Skeletal muscle tissue (tissue), 4 donors: ENCODE measurements around the gene FAM53C. TPM values are rescaled to one million over a fixed set of nuclear protein-coding genes. Genes with fewer than 3 reads are reported as not detected.

ENCODE experiments used
- H3K27ac ChIP-seq: one replicate; pipeline ENCODE4 v1.7.0; 2013; ENCODE audit warnings: mild to moderate bottlenecking, low read depth, low read length, inconsistent platforms
- H3K27me3 ChIP-seq, 3 donors: one replicate each; pipeline ENCODE4 v1.7.0; 2013; ENCODE audit warnings: low read length in 3 of 3; ENCODE audit not compliant: control insufficient read depth in 3 of 3, insufficient read depth in 3 of 3
- H3K36me3 ChIP-seq, 3 donors: one replicate each; pipeline ENCODE4 v1.7.0; 2013; ENCODE audit warnings: low read length in 3 of 3; ENCODE audit not compliant: control insufficient read depth in 3 of 3, insufficient read depth in 3 of 3
- H3K4me1 ChIP-seq, 3 donors: one replicate each; pipeline ENCODE4 v1.7.0; 2013; ENCODE audit warnings: low read length in 3 of 3, mild to moderate bottlenecking in 3 of 3; ENCODE audit not compliant: control insufficient read depth in 3 of 3, insufficient read depth in 3 of 3
- H3K4me3 ChIP-seq, 3 donors: one replicate each; pipeline ENCODE4 v1.7.0; 2013; ENCODE audit warnings: low read length in 3 of 3
- H3K9ac ChIP-seq, 3 donors: one replicate each; pipeline ENCODE4 v1.7.0; 2013; ENCODE audit warnings: low read length in 3 of 3, mild to moderate bottlenecking in 3 of 3, moderate library complexity in 2 of 3, low read depth in 1 of 3
- H3K9me3 ChIP-seq, 3 donors: one replicate each; pipeline ENCODE4 v1.7.0; 2013; ENCODE audit warnings: low read length in 3 of 3; ENCODE audit not compliant: control insufficient read depth in 3 of 3
- total RNA-seq: library from RNA; depleted of rRNA; stranded (reverse); fragments of >200 nt; gene quantifications from one replicate; pipeline ENCODE4 v1.2.3, GENCODE V29; 2014
- donor health status: Osteomylitis.

The FAM53C gene
- total RNA-seq, 1 donor from 2014 or later: 17.2 TPM

DNA sequence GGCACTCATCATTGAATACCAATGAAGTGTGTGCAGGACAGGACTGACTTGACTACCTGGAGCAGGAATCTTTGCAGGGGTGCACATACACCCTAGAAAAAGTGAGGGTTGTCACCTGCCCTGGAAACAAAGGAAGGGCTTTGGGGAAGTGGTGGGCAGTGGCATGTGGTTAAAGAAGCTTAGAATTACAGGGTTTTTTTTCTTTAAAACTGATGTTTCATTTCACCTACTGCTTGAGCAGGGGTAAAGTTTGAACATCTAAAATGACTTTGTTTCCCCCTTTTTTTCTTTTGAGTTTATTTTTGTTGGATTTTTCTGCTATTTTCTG lies 12.5 kb downstream of the FAM53C start:
- no peaks in the 10 kb centered on the region for H3K27me3 ChIP-seq
- H3K4me1 ChIP-seq: peaks cover 13 to 45% (median 34%) of the 10 kb centered on the region in 3 donors
- peak overlapping the region; percentile 46 for H3K27ac ChIP-seq
- peaks cover 21 to 32% (median 32%) of the 10 kb centered on the region in 3 donors for H3K36me3 ChIP-seq
- no peak overlapping the region for H3K9ac ChIP-seq
- peaks cover 0 to 3% (median 0%) of the 10 kb centered on the region in 3 donors for H3K9me3 ChIP-seq
- no peak overlapping the region for H3K4me3 ChIP-seq

DNA sequence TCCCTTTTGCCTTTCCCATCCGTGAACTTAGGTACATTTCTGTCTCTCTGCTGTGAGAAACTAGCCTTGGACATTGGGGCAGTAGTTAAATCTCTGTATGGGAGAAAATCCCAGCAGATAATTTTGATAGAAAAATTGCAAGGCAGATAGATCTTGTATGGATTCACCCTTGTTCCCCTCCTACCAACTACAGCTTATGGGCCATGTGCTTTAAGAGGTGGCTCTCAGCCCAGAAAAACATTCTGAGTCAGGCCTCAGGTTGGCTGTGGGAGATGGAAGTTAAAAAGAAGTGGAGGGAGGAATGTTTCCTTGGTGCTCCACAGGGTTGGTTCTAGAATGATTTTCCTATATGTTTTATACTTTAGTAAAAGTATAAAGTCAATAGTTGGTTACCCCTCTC lies 13.0 kb downstream of the FAM53C start:
- H3K4me3 ChIP-seq: no peak overlapping the region
- H3K36me3 ChIP-seq: peaks cover 16 to 27% (median 27%) of the 10 kb centered on the region in 3 donors
- H3K9ac ChIP-seq: no peak overlapping the region
- H3K27me3 ChIP-seq: no peaks in the 10 kb centered on the region
- H3K27ac ChIP-seq: peak overlapping the region; percentile 89
- H3K4me1 ChIP-seq: peaks cover 14 to 50% (median 34%) of the 10 kb centered on the region in 3 donors
- H3K9me3 ChIP-seq: peaks cover 0 to 3% (median 0%) of the 10 kb centered on the region in 3 donors

DNA sequence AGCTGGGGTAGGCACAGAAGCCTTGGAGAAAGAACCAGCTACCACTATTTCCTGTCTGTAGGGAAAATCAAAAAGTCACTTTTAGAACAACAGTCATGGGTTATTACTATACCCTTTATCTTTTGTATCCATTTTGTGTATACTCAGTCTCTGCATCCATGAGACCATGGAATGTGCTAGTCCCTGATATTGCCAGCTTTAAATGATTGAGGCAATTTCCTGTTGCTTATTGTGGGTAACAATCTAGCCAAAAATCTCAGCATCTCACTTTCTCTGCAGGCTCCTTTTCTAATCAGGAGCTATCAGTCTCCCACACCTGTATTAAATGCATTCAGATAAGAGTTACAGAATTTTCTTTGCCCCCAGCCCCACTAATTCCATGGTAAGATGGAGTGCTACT lies 13.5 kb downstream of the FAM53C start:
- Histone ChIP-seq H3K9me3 (peaks cover 0 to 3% (median 0%) of the 10 kb centered on the region in 3 donors), H3K36me3 (peaks cover 14 to 24% (median 23%) of the 10 kb centered on the region in 3 donors), H3K27ac (peak overlapping the region; percentile 89), H3K9ac (no peak overlapping the region), H3K27me3 (no peaks in the 10 kb centered on the region), H3K4me1 (peaks cover 17 to 53% (median 39%) of the 10 kb centered on the region in 3 donors), H3K4me3 (no peak overlapping the region)

DNA sequence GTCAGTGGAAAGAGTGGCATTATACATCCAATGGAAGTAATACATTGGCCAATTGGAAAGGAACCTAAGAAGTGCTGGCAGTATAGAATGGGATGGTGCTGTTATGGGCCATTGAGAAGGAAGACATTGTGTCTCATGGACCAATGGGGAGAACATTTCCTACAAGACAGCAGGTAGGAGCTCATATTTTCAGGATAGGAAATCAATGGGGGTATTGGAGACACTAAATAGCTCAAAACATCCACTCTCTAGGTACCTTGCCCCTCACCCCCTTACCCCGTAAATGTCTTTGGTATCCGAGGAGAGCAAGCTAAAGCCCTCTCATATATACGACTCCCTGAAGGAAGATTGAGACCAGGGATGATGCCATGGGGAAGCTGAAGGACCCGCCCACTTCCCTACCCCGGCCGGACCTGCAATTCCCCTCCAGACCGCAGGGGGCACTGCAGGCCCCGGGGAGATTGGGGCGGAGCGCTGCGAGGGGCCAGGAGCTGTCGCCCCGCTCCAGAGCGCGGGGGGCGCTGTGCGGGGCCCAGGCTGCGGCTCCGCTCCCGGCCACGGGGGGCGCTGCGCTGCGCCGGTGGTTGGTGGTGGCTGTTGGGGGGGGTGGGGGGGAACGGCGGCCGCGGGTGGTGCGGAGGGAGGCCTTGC lies 14.1 kb downstream of the FAM53C start, which contains the start of gene KDM3B:
Gene KDM3B (plus strand): TSS at position 615 of the 651 bp plus-strand sequence. CDS start 111 bp downstream, outside the sequence.
- Histone ChIP-seq H3K36me3 (peaks cover 8 to 18% (median 16%) of the 10 kb centered on the region in 3 donors), H3K27ac (peak within 1 kb of the TSS; percentile 89), H3K4me3 (peak within 1 kb of the TSS; percentile 85 to 92 (median 85)), H3K4me1 (peaks cover 17 to 53% (median 39%) of the 10 kb centered on the region in 3 donors), H3K9me3 (peaks cover 0 to 3% (median 0%) of the 10 kb centered on the region in 3 donors), H3K27me3 (no peaks in the 10 kb centered on the region), H3K9ac (peak within 1 kb of the TSS; percentile 88 to 96 (median 93))

DNA sequence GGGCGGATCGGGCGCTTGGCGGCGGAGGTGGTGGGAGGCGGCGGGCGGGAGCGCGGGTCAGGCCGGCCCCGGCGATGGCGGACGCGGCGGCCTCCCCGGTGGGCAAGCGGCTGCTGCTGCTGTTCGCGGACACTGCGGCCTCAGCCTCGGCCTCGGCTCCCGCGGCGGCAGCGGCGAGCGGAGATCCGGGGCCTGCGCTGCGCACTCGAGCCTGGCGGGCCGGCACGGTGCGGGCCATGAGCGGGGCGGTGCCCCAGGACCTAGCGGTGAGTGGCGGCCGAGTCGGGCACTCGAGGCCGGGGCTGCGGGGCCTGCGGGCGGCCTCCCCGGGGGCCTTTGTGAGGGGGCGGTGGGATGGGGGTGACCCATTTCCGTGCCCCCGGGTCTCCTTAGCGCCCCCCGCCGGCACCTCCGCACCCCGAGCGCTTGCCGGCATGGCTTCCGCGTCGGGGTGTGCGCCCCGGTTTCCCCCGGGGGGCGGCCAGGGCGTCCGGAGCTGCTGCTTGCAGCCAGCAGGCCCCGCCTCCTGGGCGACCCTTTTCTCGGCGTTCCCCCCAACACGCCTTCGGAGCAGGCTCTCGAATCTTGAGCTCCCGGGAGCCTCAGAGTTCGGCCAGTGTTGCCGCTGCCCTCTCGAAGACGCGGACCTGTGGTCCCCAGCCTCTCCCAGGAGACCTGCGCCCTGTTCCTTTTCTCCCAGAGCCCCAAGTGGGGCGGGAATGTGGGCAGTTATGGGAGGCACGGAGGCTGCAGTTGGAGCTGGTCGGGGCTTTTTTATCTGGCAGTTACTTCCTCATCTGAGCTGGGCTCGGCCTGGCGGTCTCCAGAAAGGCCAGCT lies 14.9 kb downstream of the FAM53C start:
- Histone ChIP-seq H3K27me3 (no peaks in the 10 kb centered on the region), H3K27ac (peak overlapping the region; percentile 89), H3K9ac (peak overlapping the region; percentile 88 to 96 (median 93)), H3K4me3 (peak overlapping the region; percentile 85 to 92 (median 85)), H3K4me1 (peaks cover 17 to 52% (median 39%) of the 10 kb centered on the region in 3 donors), H3K36me3 (peaks cover 7 to 11% (median 9%) of the 10 kb centered on the region in 3 donors), H3K9me3 (peaks cover 0 to 3% (median 0%) of the 10 kb centered on the region in 3 donors)

DNA sequence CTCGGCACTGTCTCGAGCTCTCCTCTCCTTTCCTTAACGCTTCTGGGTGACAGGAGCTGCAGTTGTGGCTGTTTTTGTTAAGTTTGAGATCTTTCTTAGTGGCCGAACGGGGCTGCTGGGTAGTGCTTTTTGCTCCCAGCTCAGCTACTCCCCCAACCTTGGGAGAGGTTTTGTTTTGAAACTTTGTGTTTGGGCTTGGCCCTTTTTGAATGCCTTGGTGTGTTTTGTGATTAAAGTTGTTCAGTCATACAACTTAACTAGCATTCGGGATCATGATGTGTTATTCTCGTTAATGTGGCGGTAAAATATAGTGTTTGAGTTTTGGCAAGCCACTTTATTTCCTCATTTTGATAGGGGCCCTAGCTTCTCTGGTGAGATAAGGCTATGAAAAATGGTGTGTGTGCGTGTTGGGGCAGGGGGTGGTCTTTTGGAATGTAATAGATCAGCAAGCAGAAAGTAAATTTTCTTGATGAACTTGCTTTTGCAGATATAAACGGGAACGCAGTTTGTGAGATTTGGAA lies 15.6 kb downstream of the FAM53C start:
- H3K4me1 ChIP-seq: peaks cover 17 to 47% (median 39%) of the 10 kb centered on the region in 3 donors
- H3K27ac ChIP-seq: peak overlapping the region; percentile 89
- H3K9me3 ChIP-seq: peaks cover 0 to 3% (median 0%) of the 10 kb centered on the region in 3 donors
- H3K36me3 ChIP-seq: peaks cover 2 to 5% (median 5%) of the 10 kb centered on the region in 3 donors
- peak overlapping the region; percentile 85 to 92 (median 85) for H3K4me3 ChIP-seq
- H3K9ac ChIP-seq: peak overlapping the region; percentile 88 to 96 (median 93)
- H3K27me3 ChIP-seq: no peaks in the 10 kb centered on the region

DNA sequence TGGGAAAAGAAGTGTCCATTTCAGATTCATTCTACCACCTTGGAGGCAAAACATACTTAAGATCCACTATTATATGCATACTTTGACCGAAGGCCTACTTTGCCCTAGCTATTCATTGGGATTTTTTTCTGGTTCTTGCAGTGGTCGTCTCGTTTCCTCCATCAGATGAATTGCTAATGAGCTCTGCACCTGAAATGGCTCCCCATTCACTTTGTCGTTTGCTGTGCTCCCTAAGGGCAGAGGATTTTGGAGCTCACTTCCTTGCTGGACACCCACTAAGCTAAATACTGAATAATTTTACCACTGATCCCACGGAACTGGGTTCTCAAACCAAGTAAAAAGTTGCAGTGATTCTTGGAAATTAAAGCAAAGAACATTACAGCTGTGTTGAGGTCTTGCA lies 16.3 kb downstream of the FAM53C start:
- no peaks in the 10 kb centered on the region for H3K27me3 ChIP-seq
- H3K9me3 ChIP-seq: peaks cover 0 to 3% (median 0%) of the 10 kb centered on the region in 3 donors
- H3K9ac ChIP-seq: peak overlapping the region; percentile 88 to 96 (median 93)
- H3K27ac ChIP-seq: peak overlapping the region; percentile 89
- H3K4me3 ChIP-seq: peak overlapping the region; percentile 85 to 92 (median 85)
- no peaks in the 10 kb centered on the region for H3K36me3 ChIP-seq
- H3K4me1 ChIP-seq: peaks cover 17 to 40% (median 39%) of the 10 kb centered on the region in 3 donors

DNA sequence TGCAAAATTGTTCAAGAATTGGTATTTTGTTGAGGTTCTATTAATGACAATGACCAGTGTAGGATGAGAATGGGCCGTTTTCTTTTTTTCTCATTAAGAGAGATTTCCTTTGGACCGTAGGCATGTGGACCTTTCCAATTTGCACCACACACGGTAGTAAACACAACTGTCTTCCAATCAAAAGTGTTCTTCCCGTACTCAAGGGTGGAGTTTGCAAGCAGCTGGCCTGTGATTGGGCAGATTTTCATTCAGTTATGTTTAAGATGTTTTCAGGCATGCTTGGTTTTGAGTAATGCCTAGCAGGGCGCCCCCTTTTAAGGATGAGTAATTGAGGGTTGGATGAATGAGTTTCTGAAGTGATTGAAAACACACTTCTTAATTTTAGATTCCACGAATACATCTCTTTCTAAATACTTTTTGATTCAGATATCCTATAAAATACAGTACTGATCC lies 16.9 kb downstream of the FAM53C start:
- no peak overlapping the region for H3K27ac ChIP-seq
- H3K4me3 ChIP-seq: peak overlapping the region in 2 of 3 donors; percentile 85 to 92
- H3K4me1 ChIP-seq: peaks cover 16 to 35% (median 34%) of the 10 kb centered on the region in 3 donors
- no peaks in the 10 kb centered on the region for H3K27me3 ChIP-seq
- peaks cover 0 to 3% (median 0%) of the 10 kb centered on the region in 3 donors for H3K9me3 ChIP-seq
- peak overlapping the region; percentile 88 to 96 (median 93) for H3K9ac ChIP-seq
- H3K36me3 ChIP-seq: no peaks in the 10 kb centered on the region

DNA sequence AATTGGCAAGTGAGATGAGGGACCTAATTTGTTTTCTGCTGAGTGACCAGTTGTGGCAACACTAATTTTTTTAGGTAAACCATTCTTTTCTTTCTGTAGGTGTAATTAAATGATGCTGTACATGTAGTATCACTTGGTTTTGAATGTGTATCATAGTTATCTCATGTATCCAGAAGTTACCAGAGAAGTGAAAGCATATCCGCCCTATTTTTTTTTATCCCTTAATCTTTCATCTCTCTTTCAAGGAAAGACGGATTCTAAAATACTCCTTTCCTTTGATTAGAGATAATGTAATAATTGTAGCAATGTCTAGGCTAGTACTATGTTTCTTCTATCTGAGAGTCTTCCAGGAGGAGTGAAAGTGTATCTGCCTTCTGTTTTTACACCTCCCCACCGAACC lies 21.6 kb downstream of the FAM53C start:
- H3K4me1 ChIP-seq: peaks cover 9 to 24% (median 17%) of the 10 kb centered on the region in 3 donors
- no peak overlapping the region for H3K27ac ChIP-seq
- H3K9ac ChIP-seq: peak overlapping the region in 1 of 3 donors; percentile 24

More for the DNA sequence above, 21.6 kb downstream of the FAM53C start:
- no peaks in the 10 kb centered on the region for H3K36me3 ChIP-seq
- no peak overlapping the region for H3K4me3 ChIP-seq
- H3K9me3 ChIP-seq: no peaks in the 10 kb centered on the region
- no peaks in the 10 kb centered on the region for H3K27me3 ChIP-seq
